H1 (cell line): ENCODE results near the gene RBM20. TPM values are rescaled to one million over a fixed set of nuclear protein-coding genes. Genes with fewer than 3 reads are reported as not detected.

ENCODE experiments used
- CTCF ChIA-PET: fragments of 300-600 bp; sonication (Branson Sonifier 250); formaldehyde crosslinking; loops from one replicate; lab custom pipeline; 2021; ENCODE audit not compliant: partially characterized antibody; lab: Charles Lee
- POLR2A ChIA-PET: fragments of 300-600 bp; sonication (Branson Sonifier 250); formaldehyde crosslinking; loops from one replicate; lab custom pipeline; 2021; ENCODE audit warnings: inconsistent platforms; ENCODE audit not compliant: partially characterized antibody; lab: Charles Lee
- DNase-seq, 2 experiments: peaks; one replicate each; pipeline versions ENCODE4 v3.0.0 to v3.0.0-alpha.2; 2010 to 2022; ENCODE audit warnings: low spot score in 2 of 2, low read depth in 1 of 2, mixed read lengths in 1 of 2
- FAIRE-seq: peaks from 2 replicates; lab custom pipeline; 2011; peaks lifted over from hg19 to GRCh38; lab: Jason Lieb, UNC
- H2AFZ ChIP-seq: 2 replicates; pipeline ENCODE4 v1.8.1; 2012; ENCODE audit warnings: low read length, inconsistent platforms
- H2AK5ac ChIP-seq: 2 replicates; pipeline ENCODE4 v1.6.1; 2013; ENCODE audit warnings: low read depth, low read length
- H2BK120ac ChIP-seq: replicated peaks from 2 replicates; pipeline ENCODE3; 2013; ENCODE audit warnings: low read depth, low read length, inconsistent platforms
- H2BK12ac ChIP-seq: 2 replicates; pipeline ENCODE4 v1.6.1; 2013; ENCODE audit warnings: low read depth, low read length
- H2BK15ac ChIP-seq: 2 replicates; pipeline ENCODE4 v1.6.1; 2013; ENCODE audit warnings: low read length
- H2BK20ac ChIP-seq: 2 replicates; pipeline ENCODE4 v1.6.1; 2013; ENCODE audit warnings: low read length
- H2BK5ac ChIP-seq: 2 replicates; pipeline ENCODE4 v1.6.1; 2013; ENCODE audit warnings: low read depth, low read length
- H3K14ac ChIP-seq: 2 replicates; pipeline ENCODE4 v1.6.1; 2013; ENCODE audit warnings: inconsistent platforms; ENCODE audit not compliant: insufficient read length
- H3K18ac ChIP-seq: 2 replicates; pipeline ENCODE4 v1.6.1; 2013; ENCODE audit warnings: low read length; ENCODE audit errors: extremely low read depth
- H3K23ac ChIP-seq: 2 replicates; pipeline ENCODE4 v1.6.1; 2013; ENCODE audit warnings: inconsistent platforms; ENCODE audit not compliant: insufficient read length
- H3K23me2 ChIP-seq: 2 replicates; pipeline ENCODE4 v1.6.1; 2013; ENCODE audit warnings: low read depth, low read length
- H3K27ac ChIP-seq: 2 replicates; pipeline ENCODE4 v1.6.1; 2011; ENCODE audit warnings: low read depth, low read length, inconsistent platforms
- H3K27me3 ChIP-seq, 4 experiments: replicated peaks in 1 of 4; 1 replicate in 1 of 4; 2 replicates in 3 of 4; pipeline versions ENCODE4 v1.6.1 to v1.8.1; 2011 to 2013; ENCODE audit warnings: low read length in 3 of 4, mild to moderate bottlenecking in 3 of 4, inconsistent platforms in 2 of 4, mixed read lengths in 2 of 4, moderate library complexity in 1 of 4; ENCODE audit not compliant: control insufficient read depth in 3 of 4, insufficient read depth in 3 of 4; ENCODE audit errors: extremely low read depth in 1 of 4
- H3K36me3 ChIP-seq, 4 experiments: 2 replicates each; pipeline versions ENCODE4 v1.6.1 to v1.8.1; 2011 to 2013; ENCODE audit warnings: mild to moderate bottlenecking in 4 of 4, low read length in 3 of 4, moderate library complexity in 2 of 4, control low read depth in 1 of 4, inconsistent platforms in 1 of 4; ENCODE audit not compliant: insufficient read depth in 4 of 4, control insufficient read depth in 2 of 4
- H3K4ac ChIP-seq: replicated peaks from 2 replicates; pipeline ENCODE3; 2013; ENCODE audit warnings: low read length, low read depth, mixed read lengths, inconsistent platforms; ENCODE audit not compliant: insufficient read length
- H3K4me1 ChIP-seq, 4 experiments: replicated peaks in 1 of 4; 1 replicate in 1 of 4; 2 replicates in 3 of 4; pipeline versions ENCODE4 v1.6.1 to v1.8.1; 2011 to 2013; ENCODE audit warnings: low read length in 3 of 4, inconsistent platforms in 2 of 4, mixed read lengths in 1 of 4; ENCODE audit not compliant: insufficient read depth in 4 of 4, control insufficient read depth in 3 of 4
- H3K4me2 ChIP-seq, 2 experiments: 2 replicates each; pipeline versions ENCODE4 v1.6.1 to v1.8.1; 2011 to 2013; ENCODE audit warnings: low read depth in 2 of 2, low read length in 2 of 2, control low read depth in 1 of 2, inconsistent platforms in 1 of 2, mild to moderate bottlenecking in 1 of 2; ENCODE audit not compliant: insufficient read depth in 1 of 2
- H3K4me3 ChIP-seq, 4 experiments: fragments of 200-600, 300-600 bp in 1 of 4; sonication (generic), shearing (Covaris generic), sonication (Bioruptor Twin) in 1 of 4; 2 replicates each; pipeline versions ENCODE4 v1.5.1 to v1.8.1; 2011 to 2016; ENCODE audit warnings: low read length in 4 of 4, low read depth in 3 of 4, control low read depth in 2 of 4, inconsistent platforms in 2 of 4, mild to moderate bottlenecking in 2 of 4, mixed read lengths in 1 of 4, moderate library complexity in 1 of 4; ENCODE audit not compliant: insufficient read depth in 2 of 4; ENCODE audit errors: extremely low read depth in 1 of 4
- H3K56ac ChIP-seq: replicated peaks from 2 replicates; pipeline ENCODE3; 2013; ENCODE audit warnings: low read depth, mild to moderate bottlenecking, mixed read lengths, low read length, inconsistent platforms; ENCODE audit not compliant: insufficient read length
- H3K79me1 ChIP-seq: 2 replicates; pipeline ENCODE4 v1.6.1; 2013; ENCODE audit warnings: low read depth, low read length, control low read depth
- H3K79me2 ChIP-seq, 2 experiments: 2 replicates each; pipeline versions ENCODE4 v1.6.1 to v1.8.1; 2012 to 2013; ENCODE audit warnings: low read length in 2 of 2, mild to moderate bottlenecking in 2 of 2, inconsistent platforms in 1 of 2; ENCODE audit not compliant: insufficient read depth in 2 of 2, control insufficient read depth in 1 of 2
- H3K9ac ChIP-seq, 4 experiments: replicated peaks in 1 of 4; 1 replicate in 1 of 4; 2 replicates in 3 of 4; pipeline versions ENCODE4 v1.6.1 to v1.8.1; 2011 to 2013; ENCODE audit warnings: low read depth in 3 of 4, low read length in 3 of 4, control low read depth in 2 of 4, mild to moderate bottlenecking in 2 of 4, moderate library complexity in 2 of 4, inconsistent platforms in 1 of 4; ENCODE audit errors: extremely low read depth in 1 of 4
- H3K9me3 ChIP-seq, 2 experiments: 2 replicates each; pipeline versions ENCODE4 v1.6.1 to v1.8.1; 2012 to 2013; ENCODE audit warnings: mild to moderate bottlenecking in 2 of 2, moderate library complexity in 2 of 2, control low read depth in 1 of 2, inconsistent platforms in 1 of 2, low read depth in 1 of 2, low read length in 1 of 2, mixed read lengths in 1 of 2; ENCODE audit not compliant: insufficient read depth in 2 of 2
- H4K20me1 ChIP-seq, 2 experiments: replicated peaks in 1 of 2; 2 replicates each; pipeline versions ENCODE3 to v1.8.1; 2011 to 2013; ENCODE audit warnings: inconsistent platforms in 2 of 2, low read length in 2 of 2, mild to moderate bottlenecking in 1 of 2; ENCODE audit not compliant: insufficient read depth in 2 of 2, control insufficient read depth in 1 of 2
- H4K5ac ChIP-seq: 2 replicates; pipeline ENCODE4 v1.6.1; 2013; ENCODE audit warnings: low read length, low read depth, mixed read lengths, inconsistent platforms; ENCODE audit not compliant: insufficient read length
- H4K8ac ChIP-seq: 2 replicates; pipeline ENCODE4 v1.8.0; 2013; ENCODE audit warnings: mild to moderate bottlenecking, moderate library complexity, low read length, inconsistent platforms; ENCODE audit not compliant: insufficient read depth; ENCODE audit errors: extremely low read depth
- H4K91ac ChIP-seq: replicated peaks from 2 replicates; pipeline ENCODE3; 2013; ENCODE audit warnings: low read length, mixed read lengths, inconsistent platforms; ENCODE audit not compliant: insufficient read length
- ASH2L ChIP-seq: fragments of 200-600, 300-600 bp; sonication (generic); IDR thresholded peaks from one replicate; pipeline ENCODE4 v1.7.1; 2017; ENCODE audit warnings: low read length
- FOSL1 ChIP-seq: IDR thresholded peaks from 2 replicates; pipeline ENCODE4 v1.6.1; 2011; ENCODE audit warnings: mild to moderate bottlenecking, low read depth, low read length, moderate library complexity; ENCODE audit not compliant: insufficient read depth
- MAFK ChIP-seq: IDR thresholded peaks from 2 replicates; pipeline ENCODE4 v1.6.1; 2012; ENCODE audit warnings: low read depth, mild to moderate bottlenecking, improper control_type of control experiment, low read length
- SP1 ChIP-seq: IDR thresholded peaks from 2 replicates; pipeline ENCODE4 v1.6.1; 2011; ENCODE audit warnings: low read depth, low read length
- WGBS, 2 experiments: shearing (Covaris generic) in 1 of 2; methylation state at CpG; one replicate each; pipeline versions ENCODE4 v1.1.6 to v1.1.7; 2013 to 2015; ENCODE audit warnings: low lambda C conversion rate in 2 of 2, mixed read lengths in 2 of 2, inconsistent platforms in 1 of 2, low coverage in 1 of 2, missing lambda C conversion rate in 1 of 2; ENCODE audit not compliant: insufficient replicate concordance in 2 of 2, insufficient coverage in 1 of 2, insufficient read length in 1 of 2; ENCODE audit errors: extremely low coverage in 1 of 2, missing lambda C conversion rate in 1 of 2; 5-methylcytosine and 5-hydroxymethylcytosine counted together
- polyA plus RNA-seq, 7 experiments: library from polyadenylated mRNA; depleted of rRNA in 3 of 7; stranded (reverse) in 5 of 7; unstranded in 2 of 7; fragments of >200 nt in 5 of 7; fragments of 200-250 nt in 2 of 7; gene quantifications; 1 replicate in 5 of 7; 2 replicates in 1 of 7; 4 replicates in 1 of 7; pipeline versions ENCODE4 v1.2.1 to v1.2.3, GENCODE V29; 2011 to 2013; ENCODE audit warnings: missing spikeins in 2 of 7, mixed read lengths in 2 of 7
- total RNA-seq: library from RNA; stranded (reverse); fragmentation: NEBNext Ultra II Directional; extraction: Animal tissue kit (Norgen Biotek cat#: 25700); gene quantifications from 2 replicates; pipeline ENCODE4 v1.2.1, GENCODE V29; 2021

The RBM20 gene
- total and polyA plus RNA-seq, 2 of the 8 experiments (the other 6 are each of a cell fraction or from before 2014, with no cell fraction given), result 0.05 to 0.63 TPM

- Histone ChIP-seq H4K8ac (no peak overlapping the region), H3K9me3 (no peaks in the 10 kb centered on the region), H2BK120ac (no peak overlapping the region), H4K20me1 (no peaks in the 10 kb centered on the region), H2BK12ac (no peak overlapping the region), H3K36me3 (no peaks in the 10 kb centered on the region; a peak in 1 of 8 replicates), H3K4me2 (no peak overlapping the region), H3K14ac (no peak overlapping the region), H3K4me1 (peaks cover 3 to 14% (median 9%) of the 10 kb centered on the region in 4 experiments; a peak in 6 of 7 replicates), H2AK5ac (no peak overlapping the region), H2AFZ (no peak overlapping the region), H4K5ac (no peak overlapping the region), H2BK15ac (no peak overlapping the region), H3K4ac (no peak overlapping the region), H2BK5ac (no peak overlapping the region), H3K56ac (no peak overlapping the region), H2BK20ac (no peak overlapping the region), H4K91ac (no peak overlapping the region), H3K79me2 (no peaks in the 10 kb centered on the region), H3K79me1 (no peaks in the 10 kb centered on the region), H3K27ac (no peak overlapping the region), H3K4me3 (no peak overlapping the region), H3K18ac (no peak overlapping the region), H3K27me3 (peaks cover 28 to 43% (median 37%) of the 10 kb centered on the region in 4 experiments), H3K23ac (no peak overlapping the region), H3K23me2 (peaks cover 10% of the 10 kb centered on the region), H3K9ac (no peak overlapping the region)
- no peak for DNase-seq
- ChIA-PET CTCF (interaction anchor here (1.2 to 1.9 kb wide), 3 partner anchors 12 to 26 kb away, joined by 4 to 6 read pairs (median 5); no protein-coding TSS in a partner anchor), POLR2A (no interaction called here)
- WGBS, 2 experiments, result 88% methylated on average over 3 of the region's 3 CpGs; no CpG with 5 or more reads in 1 of the 2 experiments
- TF ChIP-seq ASH2L (no peak), SP1 (no peak), FOSL1 (no peak), MAFK (no peak)
- FAIRE-seq, result no peak
These were observed 2.9 kb downstream of the RBM20 start for GRCh38 chr10:110647136-110647430.
